AG09309 (cell line): ENCODE data around the gene RBBP8NL.

ENCODE experiments used
- DNase-seq: peaks from one replicate; pipeline ENCODE4 v3.0.0-alpha.2; 2010; ENCODE audit warnings: low read depth
- H3K4me3 ChIP-seq: 2 replicates; pipeline ENCODE4 v1.5.1; 2011; ENCODE audit warnings: mild to moderate bottlenecking, low read depth, low read length, moderate library complexity; ENCODE audit not compliant: control insufficient read depth
- TF ChIP-seq, protein P1 (sequence below): IDR thresholded peaks from 2 replicates; pipeline ENCODE4 v1.5.1; 2011; ENCODE audit warnings: mild to moderate bottlenecking, low read depth, low read length, inconsistent platforms; ENCODE audit not compliant: insufficient read depth, control insufficient read depth; ENCODE audit errors: missing control alignments

The RBBP8NL gene

DNA sequence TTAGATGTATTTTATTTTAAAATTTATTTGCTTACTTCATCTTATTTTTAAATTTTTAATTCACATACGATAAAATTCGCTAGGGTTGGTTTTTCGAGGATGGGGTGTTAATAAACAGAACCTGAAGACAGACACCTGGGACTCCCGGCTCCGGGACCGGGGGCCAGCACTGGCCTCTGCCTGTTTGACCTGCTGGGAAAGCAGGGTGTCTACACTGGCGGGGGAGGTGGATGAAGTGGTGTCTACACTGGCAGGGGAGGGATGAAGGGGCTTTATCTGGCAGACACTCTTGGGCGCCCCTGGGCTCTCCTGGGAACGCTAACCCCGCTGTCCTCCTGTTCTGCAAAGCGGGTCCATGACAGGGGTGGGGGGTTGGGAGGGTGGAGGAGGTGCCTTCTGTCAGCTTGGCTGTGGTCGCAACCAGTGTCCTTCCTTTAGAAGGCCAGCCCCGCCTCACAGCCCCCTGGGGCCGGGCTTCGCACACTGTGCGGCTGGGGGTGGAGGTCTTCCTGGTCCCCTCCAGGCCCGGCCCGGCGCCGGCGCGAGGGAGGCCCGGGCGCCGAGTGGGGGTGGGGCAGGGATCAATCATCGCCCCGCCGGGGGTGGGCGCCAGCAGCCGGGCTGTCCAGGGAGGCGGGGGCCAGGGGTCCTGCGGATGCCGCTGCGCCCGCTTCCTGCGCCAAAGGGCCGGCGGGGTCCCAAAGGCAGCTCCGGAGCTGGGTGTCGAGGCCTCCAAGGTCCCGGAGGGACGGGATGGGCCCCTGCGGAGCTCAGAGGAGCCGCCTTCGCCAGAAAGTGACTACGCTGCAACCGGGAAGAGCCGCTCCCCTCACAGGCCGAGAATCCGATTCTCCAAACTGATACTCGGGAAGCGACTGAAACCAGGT is 46.6 kb upstream of the RBBP8NL start:
- TF ChIP-seq, protein P1, sequence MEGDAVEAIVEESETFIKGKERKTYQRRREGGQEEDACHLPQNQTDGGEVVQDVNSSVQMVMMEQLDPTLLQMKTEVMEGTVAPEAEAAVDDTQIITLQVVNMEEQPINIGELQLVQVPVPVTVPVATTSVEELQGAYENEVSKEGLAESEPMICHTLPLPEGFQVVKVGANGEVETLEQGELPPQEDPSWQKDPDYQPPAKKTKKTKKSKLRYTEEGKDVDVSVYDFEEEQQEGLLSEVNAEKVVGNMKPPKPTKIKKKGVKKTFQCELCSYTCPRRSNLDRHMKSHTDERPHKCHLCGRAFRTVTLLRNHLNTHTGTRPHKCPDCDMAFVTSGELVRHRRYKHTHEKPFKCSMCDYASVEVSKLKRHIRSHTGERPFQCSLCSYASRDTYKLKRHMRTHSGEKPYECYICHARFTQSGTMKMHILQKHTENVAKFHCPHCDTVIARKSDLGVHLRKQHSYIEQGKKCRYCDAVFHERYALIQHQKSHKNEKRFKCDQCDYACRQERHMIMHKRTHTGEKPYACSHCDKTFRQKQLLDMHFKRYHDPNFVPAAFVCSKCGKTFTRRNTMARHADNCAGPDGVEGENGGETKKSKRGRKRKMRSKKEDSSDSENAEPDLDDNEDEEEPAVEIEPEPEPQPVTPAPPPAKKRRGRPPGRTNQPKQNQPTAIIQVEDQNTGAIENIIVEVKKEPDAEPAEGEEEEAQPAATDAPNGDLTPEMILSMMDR: no peak
- H3K4me3 ChIP-seq: no peak overlapping the region
- DNase-seq: no peak

DNA sequence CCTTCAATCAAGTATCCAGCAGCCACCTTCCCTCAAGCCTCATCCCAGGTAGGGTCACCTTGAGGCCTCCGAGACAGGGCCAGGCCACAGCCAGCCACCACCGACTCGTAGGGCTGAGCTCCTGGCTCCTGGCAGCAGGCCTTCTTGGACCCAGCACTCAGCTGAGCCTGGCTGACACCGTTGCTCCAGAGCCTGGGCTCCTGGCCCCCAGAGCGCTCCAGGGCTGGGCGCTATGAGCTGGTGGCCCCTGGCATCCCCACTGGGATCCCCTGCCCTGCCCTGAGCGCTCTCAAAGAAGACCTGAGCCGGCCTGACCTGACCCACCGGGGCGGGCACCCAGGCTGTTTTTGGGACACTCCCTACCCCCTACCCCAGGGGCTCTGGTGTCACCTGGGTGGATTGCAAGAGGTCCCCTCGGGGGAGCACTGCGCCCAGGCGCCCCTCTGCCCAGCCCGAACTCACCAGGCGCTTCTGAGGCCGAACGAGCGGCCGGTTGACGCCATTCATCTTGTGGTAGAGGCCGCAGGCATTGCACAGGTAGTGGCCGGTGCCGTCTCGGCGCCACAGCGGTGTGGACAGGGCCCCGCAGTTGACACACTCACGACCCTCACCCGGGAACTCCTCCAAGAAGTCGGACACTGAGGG is 45.7 kb upstream of the RBBP8NL start:
- TF ChIP-seq, protein P1: no peak
- H3K4me3 ChIP-seq: no peak overlapping the region
- DNase-seq: no peak

DNA sequence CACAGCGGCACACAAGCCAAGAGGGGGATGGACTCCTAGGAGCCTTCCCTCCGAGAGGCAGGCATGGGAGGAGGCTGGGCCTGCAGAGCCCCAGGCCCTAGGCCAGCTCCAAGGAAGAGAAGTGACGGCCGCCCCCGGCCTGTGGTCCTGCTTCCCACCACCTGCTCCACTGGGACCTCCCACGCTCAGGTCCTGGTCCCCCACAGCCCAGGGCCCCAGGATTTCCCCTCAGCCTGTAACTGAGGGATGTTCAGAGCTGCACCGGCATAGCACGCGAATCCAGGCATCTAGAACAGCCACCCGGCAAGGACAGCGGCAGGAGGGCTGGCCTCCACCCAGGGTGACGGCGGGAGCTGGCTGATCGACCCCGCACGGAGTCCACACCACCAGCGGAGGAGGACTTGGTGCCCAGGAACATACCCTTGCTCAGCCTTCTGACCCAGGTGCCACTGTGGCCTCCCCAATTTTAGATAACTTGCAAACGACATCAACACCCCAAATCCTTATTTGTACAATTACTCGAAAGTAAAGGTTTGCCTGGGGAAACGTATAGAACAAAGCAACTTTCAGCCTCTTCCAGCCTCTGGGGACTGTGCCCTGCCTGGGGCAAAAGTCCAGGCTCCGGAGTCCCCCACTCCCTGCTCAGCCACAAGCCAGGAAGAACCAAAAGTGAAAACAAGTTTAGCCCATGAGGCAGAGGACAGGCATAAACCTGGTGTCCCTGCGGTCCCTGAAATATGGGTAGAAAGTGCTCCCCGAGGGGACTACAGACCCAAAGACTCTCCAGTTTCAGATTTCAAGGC is 45.0 kb upstream of the RBBP8NL start:
- H3K4me3 ChIP-seq: no peak overlapping the region
- no peak for DNase-seq
- TF ChIP-seq, protein P1: no peak

DNA sequence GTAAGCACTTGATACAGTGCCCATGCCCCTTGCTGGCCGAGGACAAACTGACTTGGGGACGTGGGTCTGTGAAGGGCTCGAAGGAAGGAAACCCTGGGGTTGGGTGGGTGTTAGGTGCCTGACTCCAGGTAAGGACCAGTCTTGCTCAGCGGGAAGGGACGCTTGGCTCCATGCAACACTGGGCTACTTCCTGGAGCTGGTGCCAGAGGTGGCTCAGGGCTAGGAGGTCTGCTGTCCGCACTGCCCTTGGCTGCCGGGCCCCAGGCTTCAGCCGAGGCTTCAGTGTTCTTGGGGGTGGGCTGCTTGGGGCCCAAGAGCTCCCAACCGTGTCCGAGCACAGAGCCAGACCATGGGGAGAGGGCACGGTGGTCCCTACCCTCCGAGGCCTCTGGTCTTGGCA is 43.1 kb upstream of the RBBP8NL start:
- no peak overlapping the region for H3K4me3 ChIP-seq
- DNase-seq: no peak
- TF ChIP-seq, protein P1: no peak

DNA sequence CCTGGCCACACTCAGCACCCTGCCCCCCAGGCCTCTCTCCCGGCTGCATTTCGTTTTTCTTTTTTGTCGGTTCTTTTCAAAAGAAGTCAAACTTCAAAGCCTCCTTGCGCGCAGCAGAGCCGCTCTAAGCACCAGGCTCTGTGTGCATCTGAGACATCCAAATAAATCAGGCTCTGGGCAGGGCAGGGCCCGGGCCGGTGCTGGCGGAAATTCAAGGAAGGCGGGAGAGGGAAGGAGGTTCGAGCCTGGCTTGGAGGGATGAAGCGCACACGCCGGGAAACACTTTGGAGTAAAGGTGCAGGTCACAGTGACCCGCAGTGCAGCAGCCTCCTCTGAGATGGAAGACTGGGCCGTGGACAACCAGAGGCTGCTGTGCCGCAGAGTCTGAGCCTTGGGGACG is 42.7 kb upstream of the RBBP8NL start:
- TF ChIP-seq, protein P1: no peak
- no peak for DNase-seq

DNA sequence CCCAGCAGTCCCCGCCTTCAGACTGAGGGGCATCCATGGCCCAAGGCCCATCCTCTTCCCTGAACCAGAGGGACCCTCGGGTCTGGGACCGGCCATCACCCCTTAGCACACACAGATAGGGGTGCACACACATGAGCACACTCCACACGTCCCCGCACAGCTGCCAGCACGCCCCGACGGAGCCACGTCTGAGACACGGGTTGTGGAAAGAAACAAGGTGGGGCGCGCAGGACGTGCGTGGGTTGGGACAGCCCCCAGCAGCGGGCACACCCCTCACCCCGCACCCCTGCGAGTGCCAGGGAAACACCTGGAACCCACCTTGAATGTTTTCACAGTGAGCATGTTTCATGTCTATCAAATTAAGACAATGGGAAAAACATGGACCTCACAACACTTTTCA is 42.0 kb upstream of the RBBP8NL start:
- H3K4me3 ChIP-seq: no peak overlapping the region
- TF ChIP-seq, protein P1: no peak
- DNase-seq: no peak

More for the DNA sequence above, 42.7 kb upstream of the RBBP8NL start:
- H3K4me3 ChIP-seq: no peak overlapping the region
